PC-9 (cell line): ENCODE measurements around the gene PDIA4. TPM values are rescaled to one million over a fixed set of nuclear protein-coding genes. Genes with fewer than 3 reads are reported as not detected.
"Not testable (repeated sequence)": the region's sequence is repeated elsewhere in the genome, so short reads cannot be mapped to it uniquely, and the experiment has no call there.

Experiments
- BruUV-seq: library from RNA; stranded (reverse); fragments of 400-500 nt; replicated peaks from 2 replicates; lab custom pipeline; 2021; lab: Mats Ljungman, UMichigan
- CTCF ChIA-PET: fragments of 300-600 bp; sonication (Branson Sonifier 250); formaldehyde crosslinking; loops from one replicate; lab custom pipeline; 2022; ENCODE audit warnings: antibody characterized with exemption; lab: Charles Lee
- POLR2A ChIA-PET: fragments of 300-600 bp; sonication (Branson Sonifier 250); formaldehyde crosslinking; loops from one replicate; lab custom pipeline; 2022; ENCODE audit warnings: antibody characterized with exemption; ENCODE audit not compliant: unreplicated experiment; lab: Charles Lee
- DNase-seq, 2 experiments: peaks; one replicate each; pipeline versions ENCODE4 v3.0.0 to v3.0.0-alpha.2; 2015 to 2022; ENCODE audit warnings: mixed read lengths in 1 of 2
- H2AFZ ChIP-seq: fragments of 200-600 bp; sonication (generic); 2 replicates; pipeline ENCODE4 v1.8.1; 2017; ENCODE audit warnings: antibody characterized with exemption
- H3F3A ChIP-seq: fragments of 200-600 bp; sonication (generic); 2 replicates; pipeline ENCODE4 v1.8.1; 2017; ENCODE audit warnings: antibody characterized with exemption, mild to moderate bottlenecking, low read depth; ENCODE audit not compliant: insufficient read depth
- H3K27ac ChIP-seq: fragments of 200-600 bp; sonication (generic); 2 replicates; pipeline ENCODE4 v1.6.1; 2016; ENCODE audit warnings: mixed run types
- H3K27me3 ChIP-seq: fragments of 200-600 bp; sonication (generic); 2 replicates; pipeline ENCODE4 v1.6.1; 2016; ENCODE audit warnings: low read depth, mixed run types; ENCODE audit not compliant: insufficient read depth
- H3K36me3 ChIP-seq: fragments of 200-600 bp; sonication (generic); 2 replicates; pipeline ENCODE4 v1.6.1; 2016; ENCODE audit warnings: low read depth, mixed run types
- H3K4me1 ChIP-seq: fragments of 200-600 bp; sonication (generic); replicated peaks from 2 replicates; pipeline ENCODE4 v1.6.1; 2016; ENCODE audit warnings: mixed run types; ENCODE audit not compliant: insufficient read depth
- H3K4me2 ChIP-seq: fragments of 200-600 bp; sonication (generic); 2 replicates; pipeline ENCODE4 v1.6.1; 2017; ENCODE audit warnings: mixed run types
- H3K4me3 ChIP-seq: fragments of 200-600 bp; sonication (generic); 2 replicates; pipeline ENCODE4 v1.6.1; 2016; ENCODE audit warnings: mixed run types
- H3K79me2 ChIP-seq: fragments of 200-600 bp; sonication (generic); 2 replicates; pipeline ENCODE4 v1.6.1; 2017; ENCODE audit warnings: low read depth, mixed run types
- H3K9me2 ChIP-seq: fragments of 200-600 bp; sonication (generic); 2 replicates; pipeline ENCODE4 v1.8.1; 2017; ENCODE audit warnings: mild to moderate bottlenecking; ENCODE audit not compliant: insufficient read depth
- H3K9me3 ChIP-seq: fragments of 200-600 bp; sonication (generic); 2 replicates; pipeline ENCODE4 v1.8.1; 2016; ENCODE audit warnings: low read depth; ENCODE audit not compliant: insufficient read depth
- H4K20me1 ChIP-seq: fragments of 200-600 bp; sonication (generic); 2 replicates; pipeline ENCODE4 v1.8.1; 2017; ENCODE audit not compliant: insufficient read depth
- EZH2 ChIP-seq: fragments of 200-600 bp; sonication (generic); IDR thresholded peaks from 2 replicates; pipeline ENCODE4 v1.8.0; 2017; ENCODE audit warnings: antibody characterized with exemption, low read depth
- intact Hi-C: fragments of 100-400 bp; cut with micrococcal nuclease; formaldehyde crosslinking; loops from one replicate; pipeline ENCODE4 v1.10.0; 2022; ENCODE audit not compliant: unreplicated experiment
- total RNA-seq: library from RNA; stranded (reverse); gene quantifications from 2 replicates; pipeline ENCODE4 v1.2.3, GENCODE V29; 2021
- TF ChIP-seq, protein P1 (sequence below): fragments of 200-600 bp; sonication (generic); conservative IDR thresholded peaks from 2 replicates; pipeline ENCODE4 v1.6.1; 2017; ENCODE audit warnings: mixed run types, antibody characterized with exemption, mild to moderate bottlenecking, moderate library complexity

Gene PDIA4
- total RNA-seq, 1 experiment from 2014 or later: 221 TPM

DNA sequence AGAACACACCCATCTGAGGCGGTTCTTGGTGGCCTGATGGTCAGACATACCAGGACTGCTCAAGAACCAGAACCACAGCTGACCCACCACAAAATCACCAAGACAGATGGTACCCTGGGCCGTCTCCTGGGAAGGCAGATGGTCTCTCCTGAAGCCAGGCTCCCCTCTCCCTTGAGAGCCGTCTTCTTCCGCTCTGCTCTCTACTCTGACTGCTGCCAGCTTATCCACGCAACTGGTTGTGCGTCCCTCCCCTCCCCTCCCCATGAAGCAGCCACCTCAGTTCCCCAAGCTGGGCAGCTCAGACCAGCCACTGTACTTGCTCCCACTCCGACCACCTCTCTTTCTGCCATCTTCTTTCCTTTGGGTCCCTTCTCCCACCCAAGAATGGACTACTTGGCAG is 14.0 kb downstream of the PDIA4 start:
- no peaks in the 10 kb centered on the region for H3K9me3 ChIP-seq
- no TSS peak for BruUV-seq
- POLR2A ChIA-PET: no interaction called here
- CTCF ChIA-PET: no interaction called here
- H3K27ac ChIP-seq: no peak overlapping the region
- no peak overlapping the region for H2AFZ ChIP-seq
- peaks cover 13% of the 10 kb centered on the region for H4K20me1 ChIP-seq
- H3K27me3 ChIP-seq: no peaks in the 10 kb centered on the region
- TF ChIP-seq EZH2: no peak
- TF ChIP-seq, protein P1, sequence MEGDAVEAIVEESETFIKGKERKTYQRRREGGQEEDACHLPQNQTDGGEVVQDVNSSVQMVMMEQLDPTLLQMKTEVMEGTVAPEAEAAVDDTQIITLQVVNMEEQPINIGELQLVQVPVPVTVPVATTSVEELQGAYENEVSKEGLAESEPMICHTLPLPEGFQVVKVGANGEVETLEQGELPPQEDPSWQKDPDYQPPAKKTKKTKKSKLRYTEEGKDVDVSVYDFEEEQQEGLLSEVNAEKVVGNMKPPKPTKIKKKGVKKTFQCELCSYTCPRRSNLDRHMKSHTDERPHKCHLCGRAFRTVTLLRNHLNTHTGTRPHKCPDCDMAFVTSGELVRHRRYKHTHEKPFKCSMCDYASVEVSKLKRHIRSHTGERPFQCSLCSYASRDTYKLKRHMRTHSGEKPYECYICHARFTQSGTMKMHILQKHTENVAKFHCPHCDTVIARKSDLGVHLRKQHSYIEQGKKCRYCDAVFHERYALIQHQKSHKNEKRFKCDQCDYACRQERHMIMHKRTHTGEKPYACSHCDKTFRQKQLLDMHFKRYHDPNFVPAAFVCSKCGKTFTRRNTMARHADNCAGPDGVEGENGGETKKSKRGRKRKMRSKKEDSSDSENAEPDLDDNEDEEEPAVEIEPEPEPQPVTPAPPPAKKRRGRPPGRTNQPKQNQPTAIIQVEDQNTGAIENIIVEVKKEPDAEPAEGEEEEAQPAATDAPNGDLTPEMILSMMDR: no peak
- H3K4me3 ChIP-seq: no peak overlapping the region
- no peak for DNase-seq
- peaks cover 45% of the 10 kb centered on the region for H3K36me3 ChIP-seq
- H3F3A ChIP-seq: peaks cover 9% of the 10 kb centered on the region; the same call in 1 of the 2 replicates
- no peaks in the 10 kb centered on the region for H3K4me1 ChIP-seq
- H3K4me2 ChIP-seq: no peak overlapping the region
- no peaks in the 10 kb centered on the region for H3K79me2 ChIP-seq
- intact Hi-C loops: no loop called here
- no peaks in the 10 kb centered on the region for H3K9me2 ChIP-seq

DNA sequence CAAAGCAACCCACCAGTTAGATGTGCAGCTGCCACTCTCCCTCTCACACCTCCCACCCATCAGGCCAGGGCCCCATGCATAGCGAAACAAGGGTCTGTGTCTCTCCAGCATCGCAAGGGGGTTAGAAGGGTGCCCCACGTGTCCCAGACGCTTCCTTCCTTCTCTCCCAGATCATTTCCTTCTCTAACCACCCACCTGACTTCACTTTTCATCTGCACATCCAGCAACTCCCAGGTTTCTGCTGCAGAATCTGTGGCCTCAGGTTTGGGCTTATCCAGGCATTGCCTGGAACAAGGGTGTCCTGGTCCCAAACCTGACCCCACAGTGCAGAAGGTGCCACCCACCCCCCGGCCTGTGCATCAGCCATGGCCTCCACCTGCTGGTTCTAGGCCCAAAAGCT is 14.4 kb downstream of the PDIA4 start:
- intact Hi-C loops: no loop called here
- Histone ChIP-seq H2AFZ (no peak overlapping the region), H3K4me1 (no peaks in the 10 kb centered on the region), H3K9me2 (no peaks in the 10 kb centered on the region), H3K27ac (no peak overlapping the region), H4K20me1 (peaks cover 18% of the 10 kb centered on the region), H3K27me3 (no peaks in the 10 kb centered on the region), H3K4me2 (no peak overlapping the region), H3K36me3 (peaks cover 47% of the 10 kb centered on the region), H3F3A (peaks cover 6% of the 10 kb centered on the region; the same call in 1 of the 2 replicates), H3K9me3 (no peaks in the 10 kb centered on the region), H3K4me3 (no peak overlapping the region), H3K79me2 (no peaks in the 10 kb centered on the region)
- POLR2A ChIA-PET: no interaction called here
- CTCF ChIA-PET: no interaction called here
- no peak for TF ChIP-seq EZH2
- TF ChIP-seq, protein P1: no peak
- no peak for DNase-seq
- BruUV-seq: no TSS peak

DNA sequence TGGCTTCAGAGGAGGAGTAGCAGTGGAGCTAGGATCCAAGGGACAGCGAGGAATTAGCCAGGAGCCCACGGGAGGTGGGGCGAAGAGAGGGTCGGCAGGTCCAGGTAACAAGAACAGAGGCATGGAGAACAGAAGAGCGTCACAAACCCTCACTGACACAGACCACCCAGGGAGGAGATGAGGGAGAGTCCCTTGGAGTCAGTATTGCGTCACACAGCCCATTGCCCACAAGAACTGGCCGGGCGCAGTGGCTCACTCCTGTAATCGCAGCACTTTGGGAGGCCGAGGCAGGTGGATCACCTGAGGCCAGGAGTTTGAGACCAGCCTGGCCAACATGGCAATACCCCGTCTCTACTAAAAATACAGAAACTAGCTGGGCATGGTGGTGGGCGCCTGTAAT is 15.6 kb downstream of the PDIA4 start:
- Histone ChIP-seq H4K20me1 (peaks cover 18% of the 10 kb centered on the region), H3F3A (peaks cover 13% of the 10 kb centered on the region; the same call in 1 of the 2 replicates), H3K36me3 (peaks cover 55% of the 10 kb centered on the region)
- H3K9me3 ChIP-seq, POLR2A ChIA-PET, DNase-seq, H3K27me3 ChIP-seq, CTCF ChIA-PET, H3K4me3 ChIP-seq, H3K27ac ChIP-seq, H3K4me1 ChIP-seq, H2AFZ ChIP-seq, H3K9me2 ChIP-seq, H3K4me2 ChIP-seq, H3K79me2 ChIP-seq, intact Hi-C loops, BruUV-seq: not testable (repeated sequence)

DNA sequence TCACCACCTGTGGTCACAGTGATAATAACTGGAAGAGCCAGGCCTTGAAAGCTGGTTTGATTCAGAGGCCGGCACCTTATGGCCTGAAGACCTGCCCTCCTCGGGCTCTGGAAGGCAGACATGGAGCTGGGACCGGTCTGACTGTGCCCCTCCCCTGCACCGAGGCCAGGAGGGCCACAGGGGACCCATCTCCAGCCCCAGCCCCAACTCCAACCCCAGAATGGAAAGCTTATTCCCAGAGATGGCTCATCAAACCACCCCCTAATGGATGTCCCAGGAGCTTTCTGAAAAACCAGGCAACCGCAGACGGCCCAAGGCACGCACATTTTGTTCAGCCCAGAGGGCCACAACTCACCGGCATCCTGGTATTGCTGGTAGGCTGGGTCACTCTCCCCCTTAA is 16.8 kb downstream of the PDIA4 start:
- H3K36me3 ChIP-seq: peaks cover 53% of the 10 kb centered on the region
- H3K27ac ChIP-seq: no peak overlapping the region
- peaks cover 13% of the 10 kb centered on the region; the same call in 1 of the 2 replicates for H3F3A ChIP-seq
- H3K4me3 ChIP-seq: no peak overlapping the region
- H2AFZ ChIP-seq: no peak overlapping the region
- TF ChIP-seq, protein P1: no peak
- no peak for TF ChIP-seq EZH2
- no TSS peak for BruUV-seq
- H3K9me2 ChIP-seq: no peaks in the 10 kb centered on the region
- H3K4me1 ChIP-seq: no peaks in the 10 kb centered on the region
- intact Hi-C loops: no loop called here
- CTCF ChIA-PET: interaction anchor here (0.6 kb wide), 1 partner anchor 14 kb away, joined by 14 read pairs; no protein-coding TSS in a partner anchor
- POLR2A ChIA-PET: no interaction called here
- no peaks in the 10 kb centered on the region for H3K79me2 ChIP-seq
- no peaks in the 10 kb centered on the region for H3K9me3 ChIP-seq
- H3K27me3 ChIP-seq: no peaks in the 10 kb centered on the region
- H3K4me2 ChIP-seq: no peak overlapping the region
- peaks cover 18% of the 10 kb centered on the region for H4K20me1 ChIP-seq
- no peak for DNase-seq
